HL-60/S4 treated with phorbol 12-myristate 13-acetate at 8.2 ng/mL for 4 days and 3 days (cell line): ENCODE measurements around the gene ARL6IP4.

Experiments
- in situ Hi-C: fragments of 300-500 bp; cut with MboI; formaldehyde crosslinking; loops from 2 replicates; pipeline ENCODE4 v1.15.0; 2022; ENCODE audit warnings: low sequenced_read_pairs

ARL6IP4 gene

DNA sequence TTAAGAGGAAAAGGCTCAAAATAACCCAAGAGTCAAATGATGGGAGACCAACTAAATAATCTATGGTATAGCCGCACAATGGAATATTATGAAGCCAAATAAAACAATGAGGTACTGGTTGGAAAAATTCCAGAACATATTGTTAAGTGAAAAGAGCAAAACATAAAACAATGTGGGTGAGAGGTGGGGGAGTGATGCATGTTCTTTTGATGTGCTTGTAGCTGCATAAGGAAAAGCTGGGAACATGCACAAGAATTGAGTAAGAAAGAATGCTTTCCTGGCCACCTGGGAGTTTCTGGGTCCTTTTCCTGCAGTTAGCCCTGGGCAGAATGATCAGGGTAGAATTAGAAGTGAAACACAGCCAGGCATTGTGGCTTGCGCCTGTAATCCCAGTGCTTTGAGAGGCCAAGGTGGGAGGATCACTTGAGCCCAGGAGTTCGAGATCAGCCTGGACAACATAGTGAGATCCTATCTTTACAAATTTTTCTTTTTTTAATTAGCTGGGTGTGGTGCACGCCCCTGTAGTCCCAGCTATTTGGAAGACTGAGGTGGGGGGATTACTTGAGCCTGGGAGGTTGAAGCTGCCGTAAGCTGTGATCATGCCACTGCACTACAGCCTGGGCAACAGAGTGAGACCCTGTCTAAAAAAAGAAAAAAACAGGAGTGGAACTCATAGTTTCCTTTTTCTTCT, 22.1 kb upstream of the ARL6IP4 start:
- in situ Hi-C loops = loop anchor here (10.0 kb wide), 1 partner anchor 84 kb away; no protein-coding TSS in a partner anchor

DNA sequence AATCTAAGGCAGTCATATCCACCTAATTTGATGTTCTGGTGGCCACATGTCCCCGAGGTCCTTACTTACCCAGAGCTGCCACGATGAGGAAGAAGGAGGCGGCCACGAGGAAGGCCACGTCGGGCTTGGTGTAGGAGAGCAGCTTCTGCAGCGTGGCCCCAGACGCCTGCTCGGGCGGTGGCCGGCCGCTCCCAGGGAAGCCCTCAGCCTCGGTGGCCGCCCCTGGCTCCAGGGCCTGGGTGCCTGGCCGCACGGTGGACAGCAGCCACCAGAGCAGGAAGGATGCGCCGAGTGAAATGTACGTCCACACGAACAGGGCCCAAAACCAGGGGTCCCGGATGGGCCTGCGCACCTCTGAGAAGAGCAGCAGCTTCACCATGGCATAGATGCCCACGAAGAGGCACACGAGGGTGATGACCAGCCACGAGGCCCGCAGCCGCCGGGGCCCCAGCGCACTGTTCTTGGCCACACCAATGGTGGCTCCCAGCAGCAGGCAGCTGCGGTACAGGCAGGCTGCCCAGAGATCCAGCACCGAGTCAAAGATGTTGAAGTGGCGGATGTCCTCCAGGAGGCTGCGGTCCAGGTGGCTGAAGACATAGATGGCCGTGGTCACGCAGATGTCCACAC, 20.8 kb upstream of the ARL6IP4 start:
- in situ Hi-C loops = loop anchor here (10.0 kb wide), 1 partner anchor 85 kb away; no protein-coding TSS in a partner anchor

DNA sequence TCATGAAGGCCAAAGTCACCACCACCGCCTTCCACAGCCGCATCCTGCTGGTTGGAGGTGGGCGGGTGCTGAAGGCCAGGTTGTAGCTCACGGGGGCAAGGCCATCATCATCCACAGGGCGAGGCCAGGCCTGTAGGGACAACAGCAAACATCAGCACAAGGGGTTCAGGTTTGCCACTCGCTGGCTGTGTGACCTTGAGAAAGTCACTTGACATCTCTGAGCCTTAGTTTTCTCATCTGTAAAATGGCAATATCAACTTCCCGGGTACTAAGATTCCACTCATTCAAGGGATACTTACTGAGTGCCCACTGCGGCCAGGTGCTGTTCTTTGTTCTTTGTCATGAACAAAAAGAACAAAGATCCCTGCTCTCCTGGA, 20.3 kb upstream of the ARL6IP4 start:
- in situ Hi-C loops = no loop called here

DNA sequence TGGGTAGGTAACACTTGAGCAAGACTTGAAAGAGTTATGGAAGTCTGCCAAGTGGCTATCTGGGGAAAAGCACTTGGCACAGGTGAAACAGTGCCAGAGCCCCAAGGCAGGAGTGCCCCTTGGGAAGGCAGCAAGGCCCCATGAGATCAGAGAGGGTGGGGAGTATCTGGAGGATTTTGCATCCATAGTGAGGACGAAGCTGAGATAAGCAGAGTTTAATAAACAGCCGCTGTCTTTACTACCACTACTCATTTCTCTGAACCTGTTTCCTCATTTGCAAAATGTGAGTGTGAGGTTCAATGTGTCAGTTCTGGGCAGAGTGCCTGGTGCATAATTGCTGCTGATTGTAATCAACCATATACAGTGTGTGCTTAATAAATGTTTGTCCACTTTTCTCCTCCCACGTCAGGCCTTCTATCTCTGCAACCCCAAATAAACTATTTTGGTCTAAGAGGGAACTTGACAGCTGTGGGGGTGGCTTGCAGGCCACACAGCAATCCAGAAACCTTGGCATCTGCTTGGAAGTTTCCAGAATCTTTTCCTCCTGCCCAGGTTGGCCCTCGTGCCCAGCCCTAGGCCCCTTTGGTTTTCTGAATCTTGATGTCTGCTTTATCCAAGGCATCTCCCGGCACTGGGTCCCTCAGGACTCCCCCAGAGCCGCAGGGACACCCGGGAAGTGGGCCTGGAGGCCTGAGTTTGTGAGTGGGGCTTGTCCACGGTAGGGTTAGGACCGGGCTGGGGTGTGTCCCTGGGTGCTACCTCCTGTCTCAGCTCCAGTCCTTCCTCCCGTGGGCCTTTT, 18.8 kb upstream of the ARL6IP4 start:
- in situ Hi-C loops = no loop called here

DNA sequence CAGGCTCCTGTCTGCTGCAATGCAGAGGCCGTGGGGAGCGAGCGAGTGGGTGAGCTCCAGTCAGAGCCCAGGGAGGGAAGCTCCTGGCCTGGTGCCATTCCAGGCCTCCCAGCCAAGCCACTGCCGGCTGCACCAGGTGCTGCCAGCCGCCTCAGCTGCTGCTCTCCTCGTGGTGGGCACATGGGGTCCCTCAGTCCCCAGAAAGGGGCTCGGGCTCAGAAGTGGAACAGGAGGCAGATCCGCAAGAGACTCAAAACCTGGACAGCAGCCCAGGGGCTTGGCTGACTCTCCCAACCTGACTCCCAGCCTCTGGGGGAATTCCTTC, 16.6 kb upstream of the ARL6IP4 start:
- in situ Hi-C loops = no loop called here

DNA sequence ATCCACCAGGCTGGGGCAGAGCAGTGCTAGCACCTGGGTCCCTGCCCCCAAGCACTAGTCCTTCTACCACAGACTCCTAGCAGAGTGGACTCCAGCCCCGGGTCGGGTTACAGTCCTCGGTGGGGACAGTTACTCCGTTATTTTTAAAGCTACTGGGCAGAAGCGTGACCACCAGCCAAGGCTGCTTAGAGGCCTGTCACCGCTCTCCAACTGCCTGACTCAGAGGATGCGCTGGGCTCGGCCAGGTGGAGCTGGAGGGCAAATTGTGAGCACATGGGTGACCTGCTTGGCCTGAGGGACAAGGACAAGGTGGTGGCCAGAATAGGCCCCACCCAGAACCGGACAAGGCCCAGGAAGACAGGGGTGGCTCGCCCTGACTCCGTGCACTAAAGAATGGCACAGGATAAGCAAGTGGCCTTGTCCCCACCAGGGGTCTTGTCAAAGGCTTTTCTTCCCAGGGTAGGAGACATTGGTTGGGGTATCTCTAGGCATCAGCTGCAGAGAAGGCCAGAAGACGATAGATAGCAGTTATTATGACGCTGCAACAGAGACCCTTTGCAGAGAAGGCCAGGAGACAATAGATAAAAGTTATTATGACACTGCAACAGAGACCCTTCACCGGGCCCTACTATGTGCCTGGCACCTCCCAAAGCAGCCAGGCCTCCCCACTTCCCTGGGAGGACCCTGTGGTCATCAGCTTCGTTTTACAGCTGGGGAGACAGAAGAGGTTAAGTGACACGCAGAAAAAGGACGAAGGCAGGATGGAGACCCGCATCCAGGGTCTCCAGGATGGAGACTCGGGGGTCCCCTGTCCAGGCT, 15.8 kb upstream of the ARL6IP4 start:
- in situ Hi-C loops = no loop called here

DNA sequence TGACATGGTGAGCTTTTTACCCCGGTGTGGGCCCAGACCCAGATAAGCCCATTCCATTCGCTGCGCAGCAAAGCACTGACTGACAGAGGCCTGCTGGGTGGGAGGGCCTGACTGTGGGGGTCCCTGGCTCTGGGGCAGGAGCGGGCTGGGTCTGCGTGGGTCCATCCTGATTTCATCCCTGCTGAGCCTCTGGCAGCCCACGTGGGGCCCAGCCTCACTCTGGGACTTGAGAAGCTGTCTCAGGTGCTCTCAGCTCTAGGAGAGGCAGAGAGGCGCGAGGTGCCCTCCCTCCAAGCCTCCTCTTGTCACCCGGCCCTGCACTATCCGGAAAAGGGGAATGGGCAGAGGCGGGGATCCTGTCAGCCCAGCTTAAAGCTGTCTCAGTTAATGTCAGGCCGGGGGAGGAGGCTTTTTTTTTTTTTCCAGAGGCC, 15.1 kb upstream of the ARL6IP4 start:
- in situ Hi-C loops = no loop called here

DNA sequence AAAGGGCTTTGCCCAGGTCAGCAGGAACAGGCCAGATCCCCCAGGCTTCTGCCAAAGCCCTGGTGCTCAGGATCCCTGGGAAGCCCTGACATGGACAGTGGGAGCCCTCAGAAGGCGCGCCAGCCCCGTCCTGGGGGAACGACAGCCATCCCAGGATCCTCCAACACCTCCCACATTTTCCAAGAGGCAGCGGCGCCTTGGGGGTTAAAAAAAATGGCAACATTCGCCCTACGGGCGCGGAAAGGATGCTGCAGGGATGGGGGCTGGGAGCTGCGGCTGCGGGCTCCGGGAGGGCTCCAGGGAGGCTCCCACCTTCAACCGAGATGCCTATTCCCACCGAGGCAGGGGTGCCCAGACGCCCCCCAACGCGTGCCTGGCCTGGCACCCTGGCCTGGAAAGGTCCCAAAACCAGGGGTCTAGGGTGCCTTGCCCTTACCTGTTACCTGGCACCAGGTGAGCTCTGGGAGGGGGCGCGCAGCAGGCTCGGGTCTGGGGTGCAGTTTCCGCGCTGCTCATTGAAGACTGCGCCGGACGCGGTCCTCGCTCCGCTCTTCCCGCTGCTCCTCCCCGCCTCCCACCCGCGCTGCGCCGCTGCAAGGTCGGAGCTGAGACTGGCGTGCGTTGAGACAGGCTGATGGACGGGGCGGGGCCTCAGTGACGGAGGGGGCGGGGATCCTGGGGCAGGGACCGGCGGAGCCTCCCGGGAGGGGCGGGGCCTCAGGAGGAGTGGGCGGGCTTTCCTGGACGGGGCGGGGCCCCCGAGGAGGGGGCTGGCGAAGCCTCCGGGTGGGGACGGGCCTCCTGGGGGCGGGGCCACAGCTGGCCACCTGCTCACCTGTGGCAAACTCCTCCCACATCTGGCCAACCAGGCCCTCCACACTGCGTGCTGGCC, 14.4 kb upstream of the ARL6IP4 start, which contains the start of gene ABCB9:
Gene ABCB9, minus strand, starts transcription at position 613 of the 892 bp plus-strand sequence. CDS start 6,228 bp downstream, outside the sequence.
- in situ Hi-C loops = no loop called here

DNA sequence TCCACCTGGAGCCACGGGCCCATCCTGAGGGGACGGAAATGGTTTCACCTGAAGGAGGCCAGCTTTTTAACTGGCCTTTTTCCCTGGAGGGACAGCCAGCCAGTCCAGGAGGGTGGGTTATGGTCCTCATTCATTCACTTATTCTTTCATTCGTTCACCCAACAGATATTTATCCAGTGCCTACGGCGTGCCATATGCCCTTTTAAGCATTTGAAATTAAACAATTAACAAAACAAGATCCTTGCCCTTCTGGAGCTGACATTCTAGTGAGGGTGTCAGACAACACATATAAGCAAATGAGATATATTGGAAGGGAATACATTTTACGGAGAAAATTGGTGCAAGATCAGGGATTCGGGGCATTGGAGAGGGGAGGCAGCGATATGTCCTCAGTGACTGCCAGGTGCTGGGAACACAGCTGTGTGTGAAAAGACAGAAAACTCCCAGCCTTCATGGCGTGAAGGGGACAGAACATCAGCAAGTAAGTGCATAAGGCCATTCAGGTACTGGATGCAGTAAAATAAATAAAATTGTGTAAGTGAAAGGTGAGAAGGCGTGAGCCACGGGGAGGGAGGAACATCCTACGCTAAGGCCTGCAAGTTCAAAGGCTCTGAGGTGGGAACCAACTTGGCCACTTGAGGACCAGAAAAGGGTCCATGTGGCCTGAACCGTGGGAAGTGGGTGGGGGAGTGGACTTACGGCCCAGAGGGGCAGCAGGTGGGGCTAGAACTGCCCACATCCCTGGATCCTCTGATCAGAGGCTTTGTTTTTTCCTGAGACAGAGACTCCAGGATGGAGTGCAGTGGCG, 13.5 kb upstream of the ARL6IP4 start:
- in situ Hi-C loops = no loop called here

DNA sequence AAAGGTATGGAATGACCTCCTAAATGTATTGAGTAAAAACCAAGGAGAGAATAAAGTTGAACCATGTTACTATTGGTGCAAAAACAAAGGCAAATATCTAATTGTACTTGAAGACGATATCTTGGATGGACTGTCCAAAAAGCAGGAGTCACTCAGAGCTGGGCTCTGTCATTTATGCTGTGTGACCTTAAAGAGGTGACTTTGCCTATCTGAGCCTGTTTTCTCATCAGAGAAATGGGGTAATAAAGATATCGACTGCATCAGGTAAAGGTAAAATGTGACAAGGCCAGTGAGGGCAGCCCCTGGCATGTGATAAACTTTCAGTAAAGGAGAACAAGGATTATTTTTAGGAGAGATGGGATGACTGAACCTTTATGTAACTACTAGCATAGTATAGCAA, 12.4 kb upstream of the ARL6IP4 start:
- in situ Hi-C loops = no loop called here

DNA sequence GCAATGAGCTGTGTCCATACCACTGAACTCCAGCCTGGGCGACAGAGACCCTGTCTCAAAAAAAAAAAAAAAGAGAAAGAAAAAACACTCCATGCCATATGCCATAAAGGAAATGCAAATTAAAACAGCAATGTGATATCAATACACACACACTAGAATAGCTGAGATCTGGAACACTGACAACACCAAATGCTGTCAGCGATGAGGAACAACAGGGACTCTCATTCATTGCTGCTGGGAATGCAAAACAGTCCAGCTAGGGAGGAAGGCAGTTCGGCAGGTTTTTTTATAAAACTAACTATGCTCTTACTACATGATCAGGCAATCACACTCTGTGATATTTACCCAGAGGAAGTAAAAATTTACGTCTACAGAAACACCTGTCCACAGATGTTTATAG, 10.8 kb upstream of the ARL6IP4 start:
- in situ Hi-C loops = no loop called here

DNA sequence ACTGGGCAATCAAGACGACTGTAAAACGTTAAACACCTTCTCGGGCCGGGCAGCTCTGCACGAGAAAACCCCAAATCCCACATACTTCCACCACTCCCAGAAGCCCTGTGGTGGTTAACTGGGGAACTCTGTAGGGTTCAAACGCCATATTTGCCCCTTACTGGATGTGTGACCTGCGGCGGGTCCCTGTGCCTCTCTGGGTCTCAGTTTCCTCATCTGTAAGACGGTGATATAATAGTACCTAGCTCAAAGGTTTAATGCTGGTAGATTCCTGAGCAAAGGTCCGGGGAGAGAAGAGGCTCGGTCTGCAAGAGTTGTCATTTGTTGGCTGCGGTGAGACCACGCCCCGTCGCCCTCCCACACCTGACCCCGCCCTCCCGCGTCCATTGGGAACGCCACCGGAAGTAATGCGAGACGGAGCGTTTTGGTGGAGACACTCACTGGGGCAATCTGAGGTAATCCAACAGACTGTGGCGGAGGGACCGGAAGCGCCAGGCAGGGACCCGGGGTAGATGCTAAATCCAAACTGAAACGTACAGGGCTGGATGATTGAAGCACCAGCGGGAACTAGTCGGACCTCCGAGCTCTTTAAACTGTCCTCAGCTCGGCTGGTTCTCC, 6.1 kb upstream of the ARL6IP4 start:
- in situ Hi-C loops = no loop called here

DNA sequence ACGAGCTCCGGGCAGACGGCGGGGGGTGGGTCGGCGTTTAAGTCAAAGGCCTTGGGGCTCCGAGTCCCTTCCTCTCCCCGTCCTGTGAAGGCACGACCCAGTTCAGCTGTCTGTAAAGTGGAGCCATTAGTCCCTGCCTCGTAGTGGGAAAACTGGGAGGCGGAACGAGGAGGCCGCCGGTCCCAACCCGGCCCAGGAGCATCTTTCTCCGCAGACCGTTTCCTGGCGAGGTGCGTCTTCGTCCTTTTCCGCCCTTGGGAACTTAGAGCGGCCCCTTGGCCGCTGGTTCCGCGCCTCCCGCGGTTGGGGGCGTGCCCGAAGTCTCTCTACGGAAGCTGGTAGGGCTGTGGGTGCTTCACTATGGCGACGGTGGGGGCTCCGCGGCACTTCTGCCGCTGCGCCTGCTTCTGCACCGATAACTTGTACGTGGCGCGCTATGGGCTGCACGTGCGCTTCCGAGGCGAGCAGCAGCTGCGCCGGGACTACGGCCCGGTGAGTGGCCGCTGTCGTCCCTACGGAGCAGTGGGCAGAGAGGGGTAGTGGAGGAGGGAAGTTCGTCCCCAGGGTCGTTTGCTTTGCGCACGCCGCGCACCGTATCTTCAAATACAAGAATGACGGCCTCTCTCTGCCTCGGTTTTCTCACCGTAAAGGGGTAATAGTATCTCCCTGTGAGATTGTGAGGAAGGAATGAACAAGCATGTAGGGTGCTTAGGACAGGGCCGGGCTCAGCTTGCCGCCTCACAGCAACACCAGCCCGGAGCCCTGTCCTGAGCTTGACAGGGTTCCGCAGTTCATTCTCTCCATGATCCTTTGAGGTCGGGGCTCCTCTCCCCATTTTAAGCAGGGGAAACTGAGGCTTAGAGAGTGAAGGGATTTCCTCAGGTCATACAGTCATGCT, 5.3 kb upstream of the ARL6IP4 start, which contains the start of gene OGFOD2:
Gene OGFOD2, plus strand, starts transcription at position 353 of the 898 bp plus-strand sequence. Its CDS starts 8 bp downstream, at position 361.
- in situ Hi-C loops = no loop called here

DNA sequence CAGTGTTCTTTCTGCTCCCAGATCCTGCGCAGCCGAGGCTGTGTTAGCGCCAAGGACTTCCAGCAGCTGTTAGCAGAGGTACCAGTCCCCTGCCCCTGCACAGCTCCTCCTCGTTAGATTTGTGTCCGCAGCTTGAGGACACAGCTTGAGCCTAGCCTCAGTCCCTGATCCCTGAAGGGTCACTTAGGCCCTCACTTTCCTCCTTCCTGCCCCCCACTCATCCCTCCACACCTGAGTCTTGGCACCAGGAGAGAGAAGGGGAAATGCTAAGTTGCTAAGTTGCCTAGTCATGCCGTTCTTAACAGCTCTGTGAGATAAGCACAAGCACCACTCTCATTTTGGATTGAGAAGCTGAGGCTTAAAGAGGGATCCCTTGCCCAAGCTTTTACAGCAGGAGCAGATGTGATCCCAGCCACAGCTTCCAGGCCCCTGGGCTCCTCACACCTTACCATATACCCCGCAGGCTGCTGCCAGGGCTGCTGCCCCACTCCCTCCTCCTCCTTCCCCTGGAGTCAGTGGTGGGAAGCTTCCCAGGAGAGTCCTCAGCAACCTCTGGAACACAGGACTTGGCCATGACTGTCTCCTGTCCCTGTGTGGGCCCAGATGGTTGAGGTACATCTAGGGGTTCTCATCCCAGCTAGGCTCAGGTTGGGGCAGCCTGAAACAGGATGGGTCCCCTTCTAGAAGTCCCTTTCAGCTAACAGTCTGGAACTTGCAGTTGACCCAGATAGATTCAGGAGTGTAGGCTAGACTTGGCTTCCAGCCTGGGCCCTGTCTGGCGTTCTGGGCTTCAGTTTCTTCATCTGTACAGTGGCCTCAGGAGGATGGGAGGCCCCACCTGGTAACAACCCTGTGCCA, 4.5 kb upstream of the ARL6IP4 start:
- in situ Hi-C loops = no loop called here

DNA sequence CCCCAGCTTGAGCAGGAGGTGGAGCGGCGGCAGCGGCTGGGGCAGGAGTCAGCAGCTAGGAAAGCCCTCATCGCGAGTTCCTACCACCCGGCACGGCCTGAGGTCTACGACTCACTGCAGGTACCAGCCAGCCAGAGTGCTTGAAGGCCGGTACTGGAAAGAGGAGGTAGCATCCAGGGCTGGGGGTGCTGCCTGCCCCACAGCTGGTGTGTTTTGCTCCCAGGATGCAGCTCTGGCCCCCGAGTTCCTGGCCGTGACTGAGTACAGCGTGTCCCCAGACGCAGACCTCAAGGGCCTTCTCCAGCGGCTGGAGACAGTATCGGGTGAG, 3.9 kb upstream of the ARL6IP4 start:
- in situ Hi-C loops = no loop called here

DNA sequence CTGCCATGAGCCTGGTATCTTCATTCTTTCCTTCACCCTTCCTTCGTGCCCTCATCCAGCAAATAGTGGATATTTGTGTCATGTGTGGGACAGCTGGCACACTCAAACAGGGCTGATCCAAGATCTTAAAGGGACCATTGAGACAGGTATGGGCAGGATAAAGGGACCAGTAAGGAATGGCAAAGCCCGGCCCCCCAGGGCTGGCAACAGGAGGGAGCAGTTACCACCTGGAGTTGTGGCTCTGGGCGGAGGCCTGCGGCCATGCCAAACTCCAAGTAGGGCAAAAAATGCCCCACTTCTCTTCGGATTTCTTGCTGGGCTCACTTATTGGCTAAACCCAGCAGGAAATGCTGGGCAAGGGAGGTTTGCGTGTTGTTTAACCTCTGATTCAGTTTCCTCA, 3.3 kb upstream of the ARL6IP4 start:
- in situ Hi-C loops = no loop called here
